GM23338 (cell line): ENCODE measurements around the gene VENTX. TPM values are rescaled to one million over a fixed set of nuclear protein-coding genes. Genes with fewer than 3 reads are reported as not detected.

Experiments
- ATAC-seq: fragments of 200-7000 bp; cut with Tn5 transposase; 3 replicates; pipeline ENCODE4 v1.9.1; 2020
- DNase-seq: peaks from one replicate; pipeline ENCODE4 v3.0.0-alpha.2; 2015; ENCODE audit warnings: low spot score
- H2AFZ ChIP-seq: fragments of 200-600 bp; sonication (generic); 2 replicates; pipeline ENCODE4 v1.8.0; 2016; ENCODE audit warnings: antibody characterized with exemption, mild to moderate bottlenecking, moderate library complexity
- H3F3A ChIP-seq: fragments of 200-600 bp; sonication (generic); replicated peaks from 2 replicates; pipeline ENCODE4 v1.8.0; 2017; ENCODE audit warnings: antibody characterized with exemption, mixed run types, low read depth
- H3K27ac ChIP-seq: fragments of 200-600 bp; sonication (generic); 2 replicates; pipeline ENCODE4 v1.6.1; 2016; ENCODE audit warnings: low read depth
- H3K27me3 ChIP-seq: fragments of 200-600 bp; sonication (generic); 2 replicates; pipeline ENCODE4 v1.8.0; 2016; ENCODE audit warnings: mild to moderate bottlenecking, mixed run types, moderate library complexity; ENCODE audit not compliant: insufficient read depth
- H3K36me3 ChIP-seq: fragments of 200-600 bp; sonication (generic); 2 replicates; pipeline ENCODE4 v1.8.0; 2016; ENCODE audit warnings: mild to moderate bottlenecking; ENCODE audit not compliant: insufficient read depth
- H3K4me1 ChIP-seq: fragments of 200-600 bp; sonication (generic); 2 replicates; pipeline ENCODE4 v1.8.0; 2016; ENCODE audit warnings: mild to moderate bottlenecking, moderate library complexity; ENCODE audit not compliant: insufficient read depth
- H3K4me2 ChIP-seq: fragments of 200-600 bp; sonication (generic); 2 replicates; pipeline ENCODE4 v1.7.1; 2017; ENCODE audit warnings: mixed run types
- H3K4me3 ChIP-seq: fragments of 200-600 bp; sonication (generic); 2 replicates; pipeline ENCODE4 v1.6.1; 2016; ENCODE audit warnings: mixed run types
- H3K79me2 ChIP-seq: fragments of 200-600 bp; sonication (generic); replicated peaks from 2 replicates; pipeline ENCODE4 v1.8.0; 2017; ENCODE audit warnings: mild to moderate bottlenecking; ENCODE audit not compliant: insufficient read depth
- H3K9me2 ChIP-seq: fragments of 200-600 bp; sonication (generic); 2 replicates; pipeline ENCODE4 v1.8.0; 2017; ENCODE audit not compliant: insufficient read depth
- H4K20me1 ChIP-seq: fragments of 200-600 bp; sonication (generic); replicated peaks from 2 replicates; pipeline ENCODE4 v1.8.0; 2017; ENCODE audit warnings: mild to moderate bottlenecking; ENCODE audit not compliant: insufficient read depth
- H3K27ac Mint-ChIP-seq: 2 replicates; pipeline ENCODE4 v1.8.0; 2020; ENCODE audit warnings: inconsistent platforms, mild to moderate bottlenecking, moderate library complexity, mixed read lengths
- H3K27me3 Mint-ChIP-seq: 3 replicates; pipeline ENCODE4 v1.8.0; 2022; ENCODE audit warnings: low read depth, mild to moderate bottlenecking, moderate library complexity, mixed read lengths, inconsistent platforms; ENCODE audit not compliant: insufficient read depth, poor library complexity
- H3K36me3 Mint-ChIP-seq: 3 replicates; pipeline ENCODE4 v1.8.0; 2021; ENCODE audit warnings: low read depth, mild to moderate bottlenecking, inconsistent platforms, moderate library complexity, mixed read lengths
- H3K4me1 Mint-ChIP-seq: 3 replicates; pipeline ENCODE4 v1.8.0; 2020; ENCODE audit warnings: mild to moderate bottlenecking, inconsistent platforms, mixed read lengths
- H3K4me3 Mint-ChIP-seq: 3 replicates; pipeline ENCODE4 v1.8.0; 2021; ENCODE audit warnings: moderate library complexity, mild to moderate bottlenecking, inconsistent platforms, mixed read lengths
- H3K9me3 Mint-ChIP-seq: 3 replicates; pipeline ENCODE4 v1.8.0; 2020; ENCODE audit warnings: moderate library complexity, mild to moderate bottlenecking, inconsistent platforms, mixed read lengths
- CREB1 ChIP-seq: fragments of 250-450 bp; sonication (Bioruptor Pico); IDR thresholded peaks from 2 replicates; pipeline ENCODE4 v1.5.0; 2020; ENCODE audit warnings: low read depth, mild to moderate bottlenecking, moderate library complexity
- EZH2 ChIP-seq: fragments of 200-600 bp; sonication (generic); IDR thresholded peaks from one replicate; pipeline ENCODE4 v1.8.0; 2017; ENCODE audit warnings: antibody characterized with exemption, mild to moderate bottlenecking, low read depth; ENCODE audit not compliant: unreplicated experiment
- EZH2phosphoT487 ChIP-seq: fragments of 200-600 bp; sonication (generic); IDR thresholded peaks from one replicate; pipeline ENCODE4 v1.8.1; 2018; ENCODE audit warnings: antibody characterized with exemption; ENCODE audit not compliant: unreplicated experiment
- JUNB ChIP-seq: IDR thresholded peaks from one replicate; pipeline ENCODE4 v1.6.1; 2016; ENCODE audit warnings: antibody characterized with exemption; ENCODE audit not compliant: unreplicated experiment
- REST ChIP-seq: IDR thresholded peaks from one replicate; pipeline ENCODE4 v1.6.1; 2018; ENCODE audit warnings: antibody characterized with exemption; ENCODE audit not compliant: unreplicated experiment
- STAT1 ChIP-seq: IDR thresholded peaks from one replicate; pipeline ENCODE4 v1.6.1; 2016; ENCODE audit warnings: antibody characterized with exemption; ENCODE audit not compliant: unreplicated experiment
- ZNF114 ChIP-seq: fragments of 250-450 bp; sonication (Bioruptor Pico); IDR thresholded peaks from 2 replicates; pipeline ENCODE4 v1.5.0; 2020; ENCODE audit warnings: mild to moderate bottlenecking, moderate library complexity
- ZNF331 ChIP-seq: fragments of 250-450 bp; sonication (Bioruptor Pico); IDR thresholded peaks from 2 replicates; pipeline ENCODE4 v1.5.0; 2020; ENCODE audit warnings: low read depth, mild to moderate bottlenecking, moderate library complexity
- polyA plus RNA-seq: library from polyadenylated mRNA; unstranded; fragments of >200 nt; fragmentation: Nextera tagmentation; extraction: Ambion mirVana; gene quantifications from 2 replicates; pipeline ENCODE4 v1.2.1, GENCODE V29; 2016
- total RNA-seq: library from RNA; depleted of rRNA; stranded (reverse); fragments of >200 nt; shearing (Covaris generic); gene quantifications from 2 replicates; pipeline ENCODE4 v1.2.3, GENCODE V29; 2014
- TF ChIP-seq, protein P1 (sequence below), 2 experiments: fragments of 200-600 bp in 1 of 2; sonication (generic) in 1 of 2; conservative IDR thresholded peaks; 2 replicates each; pipeline versions ENCODE4 v1.5.1 to v1.6.1; 2016 to 2017; ENCODE audit warnings: antibody characterized with exemption in 2 of 2, low read depth in 2 of 2, mild to moderate bottlenecking in 2 of 2, moderate library complexity in 1 of 2
- TF ChIP-seq, protein P2 (sequence below): fragments of 250-450 bp; sonication (Bioruptor Pico); IDR thresholded peaks from 2 replicates; pipeline ENCODE4 v1.5.0; 2020; ENCODE audit warnings: mild to moderate bottlenecking, moderate library complexity

The VENTX gene
- total and polyA plus RNA-seq, 2 experiments from 2014 or later, result 4.8 to 8.1 TPM

DNA sequence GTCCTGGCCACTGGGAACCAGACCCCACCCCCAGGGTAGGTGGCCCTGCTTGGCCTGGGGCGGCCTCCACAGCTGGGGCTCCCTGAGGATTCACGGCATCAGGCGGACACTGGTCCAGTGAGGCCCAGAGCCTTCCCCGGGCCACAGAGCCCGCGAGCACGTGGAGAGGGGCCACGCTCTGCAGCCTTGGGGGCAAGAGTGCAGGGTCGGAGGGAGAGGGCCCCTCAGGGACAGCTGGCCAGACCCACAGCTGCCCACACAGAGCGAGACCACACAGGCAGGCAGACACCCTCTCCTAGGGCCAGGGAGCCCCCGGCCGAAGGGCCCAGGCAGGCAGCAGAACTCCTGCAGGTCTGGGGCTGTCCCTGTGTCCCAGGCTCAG lies 10.7 kb downstream of the VENTX start:
- H3K79me2 ChIP-seq, result no peaks in the 10 kb centered on the region
- no peaks in the 10 kb centered on the region for H3K36me3 ChIP-seq
- no peak overlapping the region for H3K4me3 Mint-ChIP-seq
- H3K36me3 Mint-ChIP-seq, result no peaks in the 10 kb centered on the region
- no peak overlapping the region for H3K27ac ChIP-seq
- TF ChIP-seq, protein P1, sequence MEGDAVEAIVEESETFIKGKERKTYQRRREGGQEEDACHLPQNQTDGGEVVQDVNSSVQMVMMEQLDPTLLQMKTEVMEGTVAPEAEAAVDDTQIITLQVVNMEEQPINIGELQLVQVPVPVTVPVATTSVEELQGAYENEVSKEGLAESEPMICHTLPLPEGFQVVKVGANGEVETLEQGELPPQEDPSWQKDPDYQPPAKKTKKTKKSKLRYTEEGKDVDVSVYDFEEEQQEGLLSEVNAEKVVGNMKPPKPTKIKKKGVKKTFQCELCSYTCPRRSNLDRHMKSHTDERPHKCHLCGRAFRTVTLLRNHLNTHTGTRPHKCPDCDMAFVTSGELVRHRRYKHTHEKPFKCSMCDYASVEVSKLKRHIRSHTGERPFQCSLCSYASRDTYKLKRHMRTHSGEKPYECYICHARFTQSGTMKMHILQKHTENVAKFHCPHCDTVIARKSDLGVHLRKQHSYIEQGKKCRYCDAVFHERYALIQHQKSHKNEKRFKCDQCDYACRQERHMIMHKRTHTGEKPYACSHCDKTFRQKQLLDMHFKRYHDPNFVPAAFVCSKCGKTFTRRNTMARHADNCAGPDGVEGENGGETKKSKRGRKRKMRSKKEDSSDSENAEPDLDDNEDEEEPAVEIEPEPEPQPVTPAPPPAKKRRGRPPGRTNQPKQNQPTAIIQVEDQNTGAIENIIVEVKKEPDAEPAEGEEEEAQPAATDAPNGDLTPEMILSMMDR (conservative IDR thresholded peaks at IDR 0.05; ENCODE audit: low read depth in 2 of 2), result no peak
- no peaks in the 10 kb centered on the region for H3K9me2 ChIP-seq
- no peak overlapping the region for H2AFZ ChIP-seq
- H3K27me3 ChIP-seq, result no peaks in the 10 kb centered on the region
- peaks cover 11% of the 10 kb centered on the region; the same call in 1 of the 2 replicates for H3K4me1 ChIP-seq
- ATAC-seq (no peak), DNase-seq (no peak)
- H3K4me1 Mint-ChIP-seq, result peaks cover 17% of the 10 kb centered on the region
- no peaks in the 10 kb centered on the region for H3F3A ChIP-seq
- H3K9me3 Mint-ChIP-seq, result no peaks in the 10 kb centered on the region
- H3K27me3 Mint-ChIP-seq, result peaks cover 17% of the 10 kb centered on the region
- H4K20me1 ChIP-seq, result no peaks in the 10 kb centered on the region
- H3K4me3 ChIP-seq, result no peak overlapping the region
- H3K4me2 ChIP-seq, result no peak overlapping the region
- H3K27ac Mint-ChIP-seq, result no peak overlapping the region

DNA sequence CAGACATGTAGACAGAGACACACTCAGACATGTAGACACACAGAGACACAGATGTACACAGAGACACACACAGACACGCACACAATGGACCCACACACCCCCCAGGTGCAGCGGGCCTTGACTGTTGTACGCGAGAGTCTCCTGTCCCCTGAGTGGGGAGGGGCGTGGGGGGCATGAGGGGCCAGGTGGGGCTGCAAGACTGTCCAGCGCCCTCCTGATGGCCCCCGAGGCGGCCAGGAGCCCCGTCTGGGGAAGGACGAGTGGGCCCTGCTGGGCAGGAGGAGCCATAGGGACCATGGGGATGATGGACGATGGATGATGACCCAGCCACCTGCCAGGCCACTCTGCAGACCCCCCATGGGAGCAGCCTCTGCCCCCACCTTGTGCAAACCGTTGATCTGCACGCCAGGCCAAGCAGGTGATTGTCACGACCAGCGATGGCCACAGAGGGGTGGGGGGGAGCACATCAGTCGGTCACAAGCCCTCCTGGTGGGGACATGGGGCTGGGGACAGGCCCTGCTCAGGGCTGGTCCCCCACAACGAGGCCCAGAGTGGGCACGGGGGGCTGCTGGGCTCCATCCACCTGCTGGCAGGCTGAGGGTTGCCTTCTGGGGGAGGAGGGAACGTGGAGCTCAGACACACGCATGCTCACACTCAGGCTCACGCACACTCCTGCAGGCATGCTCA lies 11.6 kb downstream of the VENTX start:
- H3K4me3 Mint-ChIP-seq, result no peak overlapping the region
- no peaks in the 10 kb centered on the region for H3K36me3 ChIP-seq
- H2AFZ ChIP-seq, result no peak overlapping the region
- H3K4me2 ChIP-seq, result no peak overlapping the region
- no peaks in the 10 kb centered on the region for H3K9me2 ChIP-seq
- H3K4me3 ChIP-seq, result no peak overlapping the region
- peaks cover 11% of the 10 kb centered on the region; the same call in 1 of the 2 replicates for H3K4me1 ChIP-seq
- no peaks in the 10 kb centered on the region for H3K36me3 Mint-ChIP-seq
- DNase-seq (no peak), ATAC-seq (no peak)
- no peaks in the 10 kb centered on the region for H3K27me3 ChIP-seq
- H3K9me3 Mint-ChIP-seq, result no peaks in the 10 kb centered on the region
- H3K79me2 ChIP-seq, result no peaks in the 10 kb centered on the region
- no peaks in the 10 kb centered on the region for H3F3A ChIP-seq
- H4K20me1 ChIP-seq, result no peaks in the 10 kb centered on the region
- peaks cover 17% of the 10 kb centered on the region for H3K4me1 Mint-ChIP-seq
- H3K27ac ChIP-seq, result no peak overlapping the region
- peaks cover 15% of the 10 kb centered on the region for H3K27me3 Mint-ChIP-seq
- H3K27ac Mint-ChIP-seq, result no peak overlapping the region
- TF ChIP-seq ZNF331, result no peak
- no peak for TF ChIP-seq CREB1 (CRISPR knock-in tag)
- TF ChIP-seq JUNB, result no peak
- TF ChIP-seq STAT1, result no peak
- no peak for TF ChIP-seq EZH2phosphoT487
- TF ChIP-seq ZNF114 (CRISPR knock-in tag), result no peak
- TF ChIP-seq REST, result no peak
- TF ChIP-seq EZH2, result no peak
- TF ChIP-seq, protein P2, sequence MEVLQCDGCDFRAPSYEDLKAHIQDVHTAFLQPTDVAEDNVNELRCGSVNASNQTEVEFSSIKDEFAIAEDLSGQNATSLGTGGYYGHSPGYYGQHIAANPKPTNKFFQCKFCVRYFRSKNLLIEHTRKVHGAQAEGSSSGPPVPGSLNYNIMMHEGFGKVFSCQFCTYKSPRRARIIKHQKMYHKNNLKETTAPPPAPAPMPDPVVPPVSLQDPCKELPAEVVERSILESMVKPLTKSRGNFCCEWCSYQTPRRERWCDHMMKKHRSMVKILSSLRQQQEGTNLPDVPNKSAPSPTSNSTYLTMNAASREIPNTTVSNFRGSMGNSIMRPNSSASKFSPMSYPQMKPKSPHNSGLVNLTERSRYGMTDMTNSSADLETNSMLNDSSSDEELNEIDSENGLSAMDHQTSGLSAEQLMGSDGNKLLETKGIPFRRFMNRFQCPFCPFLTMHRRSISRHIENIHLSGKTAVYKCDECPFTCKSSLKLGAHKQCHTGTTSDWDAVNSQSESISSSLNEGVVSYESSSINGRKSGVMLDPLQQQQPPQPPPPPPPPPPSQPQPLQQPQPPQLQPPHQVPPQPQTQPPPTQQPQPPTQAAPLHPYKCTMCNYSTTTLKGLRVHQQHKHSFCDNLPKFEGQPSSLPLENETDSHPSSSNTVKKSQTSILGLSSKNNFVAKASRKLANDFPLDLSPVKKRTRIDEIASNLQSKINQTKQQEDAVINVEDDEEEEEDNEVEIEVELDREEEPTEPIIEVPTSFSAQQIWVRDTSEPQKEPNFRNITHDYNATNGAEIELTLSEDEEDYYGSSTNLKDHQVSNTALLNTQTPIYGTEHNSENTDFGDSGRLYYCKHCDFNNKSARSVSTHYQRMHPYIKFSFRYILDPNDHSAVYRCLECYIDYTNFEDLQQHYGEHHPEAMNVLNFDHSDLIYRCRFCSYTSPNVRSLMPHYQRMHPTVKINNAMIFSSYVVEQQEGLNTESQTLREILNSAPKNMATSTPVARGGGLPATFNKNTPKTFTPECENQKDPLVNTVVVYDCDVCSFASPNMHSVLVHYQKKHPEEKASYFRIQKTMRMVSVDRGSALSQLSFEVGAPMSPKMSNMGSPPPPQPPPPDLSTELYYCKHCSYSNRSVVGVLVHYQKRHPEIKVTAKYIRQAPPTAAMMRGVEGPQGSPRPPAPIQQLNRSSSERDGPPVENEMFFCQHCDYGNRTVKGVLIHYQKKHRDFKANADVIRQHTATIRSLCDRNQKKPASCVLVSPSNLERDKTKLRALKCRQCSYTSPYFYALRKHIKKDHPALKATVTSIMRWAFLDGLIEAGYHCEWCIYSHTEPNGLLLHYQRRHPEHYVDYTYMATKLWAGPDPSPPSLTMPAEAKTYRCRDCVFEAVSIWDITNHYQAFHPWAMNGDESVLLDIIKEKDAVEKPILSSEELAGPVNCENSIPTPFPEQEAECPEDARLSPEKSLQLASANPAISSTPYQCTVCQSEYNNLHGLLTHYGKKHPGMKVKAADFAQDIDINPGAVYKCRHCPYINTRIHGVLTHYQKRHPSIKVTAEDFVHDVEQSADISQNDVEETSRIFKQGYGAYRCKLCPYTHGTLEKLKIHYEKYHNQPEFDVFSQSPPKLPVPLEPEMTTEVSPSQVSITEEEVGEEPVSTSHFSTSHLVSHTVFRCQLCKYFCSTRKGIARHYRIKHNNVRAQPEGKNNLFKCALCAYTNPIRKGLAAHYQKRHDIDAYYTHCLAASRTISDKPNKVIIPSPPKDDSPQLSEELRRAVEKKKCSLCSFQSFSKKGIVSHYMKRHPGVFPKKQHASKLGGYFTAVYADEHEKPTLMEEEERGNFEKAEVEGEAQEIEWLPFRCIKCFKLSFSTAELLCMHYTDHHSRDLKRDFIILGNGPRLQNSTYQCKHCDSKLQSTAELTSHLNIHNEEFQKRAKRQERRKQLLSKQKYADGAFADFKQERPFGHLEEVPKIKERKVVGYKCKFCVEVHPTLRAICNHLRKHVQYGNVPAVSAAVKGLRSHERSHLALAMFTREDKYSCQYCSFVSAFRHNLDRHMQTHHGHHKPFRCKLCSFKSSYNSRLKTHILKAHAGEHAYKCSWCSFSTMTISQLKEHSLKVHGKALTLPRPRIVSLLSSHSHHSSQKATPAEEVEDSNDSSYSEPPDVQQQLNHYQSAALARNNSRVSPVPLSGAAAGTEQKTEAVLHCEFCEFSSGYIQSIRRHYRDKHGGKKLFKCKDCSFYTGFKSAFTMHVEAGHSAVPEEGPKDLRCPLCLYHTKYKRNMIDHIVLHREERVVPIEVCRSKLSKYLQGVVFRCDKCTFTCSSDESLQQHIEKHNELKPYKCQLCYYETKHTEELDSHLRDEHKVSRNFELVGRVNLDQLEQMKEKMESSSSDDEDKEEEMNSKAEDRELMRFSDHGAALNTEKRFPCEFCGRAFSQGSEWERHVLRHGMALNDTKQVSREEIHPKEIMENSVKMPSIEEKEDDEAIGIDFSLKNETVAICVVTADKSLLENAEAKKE (CRISPR knock-in tag), result no peak
